Bronchial epithelial cell (primary cell): ENCODE data around the gene C3orf52. TPM values are rescaled to one million over a fixed set of nuclear protein-coding genes. Genes with fewer than 3 reads are reported as not detected.

Experiments used
- DNase-seq: peaks from one replicate; pipeline ENCODE4 v3.0.0-alpha.2; 2010; ENCODE audit warnings: low read depth
- FAIRE-seq: peaks from 2 replicates; lab custom pipeline; 2011; peaks lifted over from hg19 to GRCh38; lab: Jason Lieb, UNC
- H3K27me3 ChIP-seq: 2 replicates; pipeline ENCODE4 v1.5.1; 2011; ENCODE audit warnings: low read length; ENCODE audit not compliant: control insufficient read depth, insufficient read depth
- H3K36me3 ChIP-seq: 2 replicates; pipeline ENCODE4 v1.5.1; 2011; ENCODE audit warnings: low read length; ENCODE audit not compliant: control insufficient read depth, insufficient read depth
- H3K4me3 ChIP-seq: 2 replicates; pipeline ENCODE4 v1.5.1; 2011; ENCODE audit warnings: mild to moderate bottlenecking, low read depth, low read length, control low read depth
- total RNA-seq: library from RNA; depleted of rRNA; stranded (reverse); fragments of >200 nt; gene quantifications from 2 replicates; pipeline ENCODE4 v1.2.1, GENCODE V29; 2014
- TF ChIP-seq, protein P1 (sequence below): IDR thresholded peaks from 2 replicates; pipeline ENCODE4 v1.5.1; 2011; ENCODE audit warnings: mild to moderate bottlenecking, moderate library complexity, low read length, control low read depth, inconsistent platforms; ENCODE audit not compliant: insufficient read depth, severe bottlenecking

C3orf52 gene
- total RNA-seq, 1 donor from 2014 or later: 45.5 TPM

DNA sequence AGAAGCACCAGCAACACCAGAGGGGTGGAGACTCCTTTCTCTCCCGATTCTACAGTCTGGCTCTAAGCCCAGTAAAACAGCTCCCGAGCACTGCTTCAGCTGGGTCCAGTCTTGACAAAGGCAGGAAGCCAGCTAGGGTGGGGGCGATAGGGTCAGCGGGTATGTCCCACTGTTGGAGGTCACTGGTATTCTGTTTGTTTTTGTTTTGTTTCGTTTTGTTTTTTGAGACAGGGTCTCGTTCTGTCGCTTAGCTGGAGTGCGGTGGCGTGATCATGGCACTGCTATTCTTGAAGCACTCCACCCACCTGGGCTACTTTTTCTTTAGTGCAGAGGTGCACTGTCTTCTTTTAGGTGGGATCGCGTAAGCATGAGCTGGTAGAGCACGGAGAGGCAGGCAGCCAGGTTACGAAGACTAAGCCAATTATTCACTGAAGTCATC, 30.6 kb downstream of the C3orf52 start:
- Histone ChIP-seq H3K4me3 (no peak overlapping the region), H3K27me3 (no peaks in the 10 kb centered on the region), H3K36me3 (peaks cover 21% of the 10 kb centered on the region)
- TF ChIP-seq, protein P1, sequence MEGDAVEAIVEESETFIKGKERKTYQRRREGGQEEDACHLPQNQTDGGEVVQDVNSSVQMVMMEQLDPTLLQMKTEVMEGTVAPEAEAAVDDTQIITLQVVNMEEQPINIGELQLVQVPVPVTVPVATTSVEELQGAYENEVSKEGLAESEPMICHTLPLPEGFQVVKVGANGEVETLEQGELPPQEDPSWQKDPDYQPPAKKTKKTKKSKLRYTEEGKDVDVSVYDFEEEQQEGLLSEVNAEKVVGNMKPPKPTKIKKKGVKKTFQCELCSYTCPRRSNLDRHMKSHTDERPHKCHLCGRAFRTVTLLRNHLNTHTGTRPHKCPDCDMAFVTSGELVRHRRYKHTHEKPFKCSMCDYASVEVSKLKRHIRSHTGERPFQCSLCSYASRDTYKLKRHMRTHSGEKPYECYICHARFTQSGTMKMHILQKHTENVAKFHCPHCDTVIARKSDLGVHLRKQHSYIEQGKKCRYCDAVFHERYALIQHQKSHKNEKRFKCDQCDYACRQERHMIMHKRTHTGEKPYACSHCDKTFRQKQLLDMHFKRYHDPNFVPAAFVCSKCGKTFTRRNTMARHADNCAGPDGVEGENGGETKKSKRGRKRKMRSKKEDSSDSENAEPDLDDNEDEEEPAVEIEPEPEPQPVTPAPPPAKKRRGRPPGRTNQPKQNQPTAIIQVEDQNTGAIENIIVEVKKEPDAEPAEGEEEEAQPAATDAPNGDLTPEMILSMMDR: no peak
- no peak for FAIRE-seq
- no peak for DNase-seq

DNA sequence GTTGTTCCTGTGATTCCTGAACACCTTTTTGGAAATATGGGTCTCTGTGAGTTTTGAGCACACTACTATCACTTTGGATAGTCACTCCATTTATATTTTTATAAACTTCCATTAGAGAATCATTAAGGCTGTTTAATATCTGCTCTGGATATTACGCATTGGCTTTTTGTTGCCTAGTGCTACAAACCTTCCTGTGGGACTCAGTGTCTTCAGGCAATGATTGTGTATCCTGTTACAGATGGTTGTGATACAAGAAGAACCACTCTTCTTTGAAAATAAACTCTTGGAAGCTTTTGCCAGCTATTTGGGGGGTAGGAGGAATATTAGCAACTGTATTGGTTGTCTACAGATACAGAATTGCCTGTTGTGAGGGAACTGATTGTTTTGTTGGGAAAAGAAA, 31.2 kb downstream of the C3orf52 start:
- FAIRE-seq (no peak), DNase-seq (no peak)
- no peak overlapping the region for H3K4me3 ChIP-seq
- H3K27me3 ChIP-seq: no peaks in the 10 kb centered on the region
- TF ChIP-seq, protein P1: no peak
- H3K36me3 ChIP-seq: peaks cover 21% of the 10 kb centered on the region

DNA sequence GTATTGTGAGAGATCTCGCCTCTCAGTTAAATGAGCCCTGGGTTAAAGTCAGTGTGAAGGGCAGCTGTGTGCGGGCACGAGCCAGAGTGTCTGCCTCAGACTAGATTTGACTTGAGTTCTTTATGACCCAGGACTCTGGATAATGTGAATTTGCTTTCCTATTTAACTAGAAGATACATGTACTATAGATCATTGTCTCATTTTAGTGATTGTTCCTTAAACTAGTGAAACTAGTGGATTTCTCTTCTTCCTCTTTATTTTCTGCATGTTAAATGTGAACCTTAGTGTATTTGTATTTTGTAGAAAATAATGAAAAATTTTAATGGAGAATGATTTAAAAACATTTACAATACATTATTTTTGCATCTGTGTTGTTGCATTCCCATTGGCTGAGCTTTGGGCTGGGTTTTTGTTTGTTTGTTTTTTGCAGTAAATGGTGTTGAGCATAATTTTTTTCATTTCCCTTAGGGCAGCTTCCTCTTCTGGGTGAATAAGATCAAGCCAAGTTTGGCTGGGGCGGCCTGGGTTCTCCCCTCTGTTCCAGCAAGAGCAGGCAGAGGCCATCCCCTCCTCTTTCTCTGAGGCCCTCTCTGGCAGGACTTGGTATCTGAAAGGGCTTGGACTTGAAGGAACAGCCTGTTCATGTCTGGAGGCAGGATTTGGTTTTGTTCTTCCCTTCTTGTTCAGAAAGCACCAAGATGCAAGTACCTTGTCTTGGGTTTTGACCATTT, 31.8 kb downstream of the C3orf52 start:
- DNase-seq (no peak), FAIRE-seq (no peak)
- Histone ChIP-seq H3K4me3 (no peak overlapping the region), H3K27me3 (no peaks in the 10 kb centered on the region), H3K36me3 (peaks cover 20% of the 10 kb centered on the region)
- TF ChIP-seq, protein P1: no peak

GRCh38 chr3:112119962-112120836, 34.0 kb downstream of the C3orf52 start:
- H3K36me3 ChIP-seq: peaks cover 13% of the 10 kb centered on the region
- DNase-seq (no peak), FAIRE-seq (no peak)
- H3K4me3 ChIP-seq: no peak overlapping the region
- H3K27me3 ChIP-seq: no peaks in the 10 kb centered on the region
- TF ChIP-seq, protein P1: no peak

DNA sequence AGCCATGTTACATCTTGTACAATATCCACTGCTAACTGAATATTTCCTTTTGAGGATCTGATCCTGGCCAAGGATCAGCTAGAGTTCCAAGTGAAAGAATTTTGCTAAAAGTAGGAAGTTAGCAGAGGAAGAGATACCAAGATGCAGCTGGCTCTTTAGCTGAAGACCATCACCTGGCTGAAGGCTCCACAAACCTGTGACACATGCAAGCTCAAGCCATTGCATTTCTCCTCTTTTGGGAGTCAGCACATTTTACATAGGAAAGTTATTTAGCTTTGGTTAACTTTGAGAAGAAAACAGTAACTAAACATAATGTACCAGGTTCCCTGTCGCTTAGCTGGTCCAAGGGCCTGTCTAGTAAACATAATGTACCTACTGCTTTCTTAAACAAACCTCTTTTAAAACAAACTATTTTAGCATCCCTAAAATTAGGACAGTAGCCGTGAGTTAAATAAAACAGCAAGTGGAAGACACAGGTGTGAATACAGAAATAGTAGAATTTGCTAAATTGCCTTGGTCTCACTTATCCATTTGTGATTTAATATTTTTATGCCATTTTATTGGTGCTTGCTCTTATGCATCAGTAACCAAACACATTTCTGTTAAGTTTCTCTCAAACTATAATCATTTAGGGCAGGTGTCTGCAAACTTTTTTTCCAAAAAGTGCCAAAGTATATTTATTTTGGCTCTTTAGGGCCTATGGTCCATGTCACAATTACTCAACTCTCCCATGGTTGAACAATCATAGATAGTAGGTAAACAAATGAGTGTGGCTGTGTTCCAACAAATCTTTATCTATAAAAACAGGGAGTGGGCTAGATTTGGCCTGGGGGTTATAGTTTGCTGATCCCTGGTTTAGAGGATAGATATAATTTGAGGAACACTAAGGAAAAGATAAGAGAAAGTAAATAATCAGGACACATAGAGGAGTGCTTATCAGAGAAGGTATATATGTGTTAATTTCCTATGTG, 35.7 kb downstream of the C3orf52 start:
- DNase-seq (no peak), FAIRE-seq (no peak)
- Histone ChIP-seq H3K36me3 (peaks cover 8% of the 10 kb centered on the region), H3K27me3 (no peaks in the 10 kb centered on the region), H3K4me3 (no peak overlapping the region)
- TF ChIP-seq, protein P1: no peak
